Stimulated activated CD8-positive, alpha-beta memory T cell treated with anti-CD3 and anti-CD28 coated beads, Interleukin-2, amount 100 ng/mL, for 48 hours (primary cell): ENCODE data around the gene CAMK2B.

Experiments
- DNase-seq, 2 donors: peaks; one replicate each; pipeline ENCODE4 v3.0.0-alpha.2; 2020; ENCODE audit warnings: low read depth in 2 of 2

CAMK2B gene

DNA sequence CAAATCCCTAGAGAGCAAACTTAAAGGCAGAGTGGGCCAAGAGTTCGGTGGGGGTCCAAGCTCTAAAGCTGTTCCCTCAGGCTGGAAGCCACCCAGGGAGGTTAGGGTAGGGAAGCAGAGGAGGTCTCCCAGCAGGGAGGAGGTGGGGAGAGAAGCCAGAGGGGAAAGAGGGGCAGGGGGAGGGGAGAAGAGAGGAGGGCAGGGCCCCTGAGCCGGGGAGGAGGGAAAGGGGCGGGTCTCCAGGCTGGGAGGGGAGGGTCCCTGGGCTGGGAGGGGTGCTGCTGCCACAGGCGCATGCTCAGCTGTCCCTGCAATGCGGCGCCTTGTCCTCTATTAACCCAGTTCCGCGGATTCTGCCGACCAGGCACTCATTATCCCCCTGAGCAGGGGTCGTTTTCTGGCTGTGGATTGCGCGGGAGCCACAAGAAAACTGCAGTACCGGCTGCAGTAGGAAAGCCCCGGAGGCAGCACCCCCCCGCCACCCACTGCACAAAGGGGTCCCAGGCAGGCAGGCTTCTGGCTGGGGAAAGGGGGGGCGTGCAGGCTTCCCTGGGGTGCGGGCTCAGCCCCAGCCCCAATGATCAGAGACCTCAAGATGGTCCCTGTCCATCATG is 49.3 kb downstream of the CAMK2B start:
- no peak for DNase-seq

DNA sequence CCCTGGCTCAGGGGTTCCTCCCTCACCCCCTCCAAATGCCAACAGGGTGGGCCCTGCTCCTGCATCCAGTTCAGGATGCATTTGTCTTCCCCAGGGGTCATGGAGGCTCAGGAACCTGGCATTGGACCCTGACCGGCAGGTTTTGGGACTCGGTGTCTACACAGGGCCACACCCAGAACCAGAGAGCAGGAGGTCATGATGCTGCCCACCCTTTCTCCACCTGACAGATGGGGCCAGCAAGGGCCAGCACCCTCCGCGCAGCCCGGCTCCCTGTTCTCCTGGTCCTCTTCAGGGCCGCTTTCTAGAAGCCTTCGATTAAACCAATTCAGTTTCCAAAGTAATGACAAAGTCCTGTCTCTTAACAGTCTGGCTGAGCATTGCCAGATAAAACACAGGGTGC is 50.2 kb downstream of the CAMK2B start:
- DNase-seq: no peak

DNA sequence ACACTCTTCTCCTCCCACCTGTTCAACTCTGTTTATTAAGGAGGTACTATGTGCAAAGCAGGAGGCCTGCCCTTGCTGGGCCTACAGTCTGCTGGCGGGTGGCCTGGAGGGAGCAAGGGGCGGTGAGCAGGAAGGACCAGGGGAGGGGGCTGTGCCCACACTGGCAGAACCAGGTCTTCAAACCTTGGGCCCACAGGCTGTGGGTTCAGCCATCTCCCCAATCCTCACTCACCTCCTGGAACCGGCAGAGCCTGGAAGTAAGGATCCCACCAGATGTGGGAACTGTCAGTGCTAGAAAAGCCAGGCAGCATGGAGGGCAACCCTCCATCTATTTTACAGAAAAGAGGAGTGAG is 50.8 kb downstream of the CAMK2B start:
- no peak for DNase-seq

DNA sequence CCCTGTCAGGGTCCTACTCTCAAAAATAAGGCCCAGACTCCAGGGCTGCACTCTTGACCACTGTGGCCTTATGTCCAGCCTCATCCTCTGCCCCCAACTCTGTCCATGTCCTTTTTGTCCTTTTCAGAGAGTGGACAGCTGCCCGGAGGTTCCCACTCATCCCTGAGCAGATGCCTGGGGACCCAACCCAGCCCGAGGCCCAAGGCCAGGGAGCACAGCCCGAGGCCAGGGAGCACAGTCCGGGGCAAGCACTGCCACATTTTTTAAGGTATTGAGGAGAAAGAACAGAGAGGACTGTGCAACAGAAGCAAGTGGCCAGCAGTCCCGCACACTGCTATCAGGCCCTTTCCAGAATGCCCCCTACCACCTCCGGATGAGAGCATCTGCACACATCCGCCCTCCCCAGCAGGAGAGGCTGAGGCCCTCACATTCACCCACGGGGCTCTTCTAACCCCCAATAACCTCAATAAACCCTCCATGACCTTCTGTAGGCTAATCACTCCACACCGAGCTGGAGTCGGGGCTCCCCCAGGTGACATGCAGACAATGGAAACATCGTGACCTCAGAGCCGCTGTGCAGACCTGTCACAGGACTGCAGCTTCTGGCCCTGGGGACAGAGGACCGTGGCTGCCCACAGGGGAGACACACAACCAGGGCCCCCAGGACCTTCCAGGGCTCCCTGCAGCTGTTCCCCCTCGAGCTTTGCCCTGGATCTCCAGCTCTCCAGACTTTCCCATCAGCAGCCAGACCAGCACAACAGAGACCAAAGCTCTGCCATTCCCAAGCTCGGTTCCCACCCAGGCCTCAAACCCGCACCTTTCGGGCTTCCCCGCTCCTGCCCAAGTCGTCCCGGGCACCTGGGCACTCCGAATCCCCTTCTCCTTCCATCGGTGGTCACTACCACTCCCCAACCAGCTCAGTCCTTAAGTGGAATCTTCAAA is 51.4 kb downstream of the CAMK2B start:
- DNase-seq: no peak

GRCh38 chr7:44272981-44273380 is 52.4 kb downstream of the CAMK2B start:
- DNase-seq: no peak

GRCh38 chr7:44272456-44272855 is 52.9 kb downstream of the CAMK2B start:
- DNase-seq: no peak

DNA sequence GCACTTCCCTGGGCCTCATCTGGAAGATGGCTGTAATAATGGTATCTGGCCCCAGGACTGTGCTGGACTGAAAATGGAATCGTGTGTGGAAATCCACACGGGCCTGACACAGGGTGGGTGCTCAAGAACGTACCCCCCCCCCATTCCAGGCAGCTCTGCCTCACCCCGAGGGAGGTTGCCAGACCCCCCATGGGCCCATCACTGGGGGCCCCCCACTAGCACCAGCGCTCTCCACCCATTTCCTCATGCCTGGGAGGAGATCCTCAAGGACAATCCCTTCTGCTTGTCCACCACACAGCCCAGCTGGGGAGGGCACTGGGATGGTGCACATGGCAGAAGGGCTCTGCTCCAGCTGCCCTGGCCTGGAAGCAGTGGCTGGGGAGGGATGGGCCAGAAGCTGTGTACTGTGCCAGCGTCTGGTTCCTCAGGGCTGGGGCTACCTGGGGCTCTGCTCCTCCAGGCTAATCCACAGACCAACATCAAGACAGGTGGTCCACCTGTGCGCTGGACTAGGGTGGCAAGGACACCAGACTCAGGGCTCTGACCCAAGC is 55.4 kb downstream of the CAMK2B start:
- no peak for DNase-seq

DNA sequence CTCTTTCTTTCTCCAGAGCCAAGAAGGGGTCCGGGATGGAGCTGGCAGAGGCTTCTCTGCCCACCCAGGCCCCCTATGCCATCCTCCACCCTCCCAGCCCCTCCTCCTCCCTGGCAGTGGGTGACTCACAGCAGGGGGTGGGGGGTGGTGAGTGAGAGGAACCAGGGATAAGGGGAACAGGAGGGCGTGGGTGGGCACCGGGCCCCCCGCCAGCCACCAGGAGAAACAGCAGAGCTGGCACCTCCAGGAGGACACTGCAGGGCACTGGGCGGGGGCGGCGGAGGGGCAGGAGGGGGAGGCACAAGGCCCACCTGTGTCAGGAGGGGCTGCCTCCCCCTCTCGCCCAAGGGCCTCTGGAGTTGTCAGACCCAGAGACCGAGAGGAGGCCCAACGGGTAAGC is 56.0 kb downstream of the CAMK2B start:
- DNase-seq: no peak

DNA sequence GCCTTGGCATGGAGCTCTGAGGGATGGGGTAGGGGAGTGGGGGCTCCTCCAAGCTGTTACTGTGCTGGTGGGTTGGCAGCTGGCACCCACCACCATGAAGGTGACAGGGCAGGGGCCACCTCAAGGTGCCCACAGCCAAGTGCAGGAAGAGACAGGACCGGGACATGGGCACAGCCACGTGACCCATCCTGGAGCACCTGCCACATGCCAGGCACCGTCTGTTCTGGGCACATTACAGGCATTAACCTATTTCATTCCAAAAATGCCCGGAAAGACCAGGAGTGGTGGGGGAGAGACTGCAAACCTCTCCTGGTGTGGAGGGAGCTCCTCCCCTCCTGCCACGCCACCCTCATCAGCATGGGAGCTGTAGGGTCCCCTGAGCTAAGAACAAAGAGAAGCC is 56.7 kb downstream of the CAMK2B start:
- no peak for DNase-seq

GRCh38 chr7:44267719-44268421 is 57.5 kb downstream of the CAMK2B start:
- DNase-seq: no peak

- no peak for DNase-seq
Observed at GRCh38 chr7:44267178-44267577, 58.2 kb downstream of the CAMK2B start.

DNA sequence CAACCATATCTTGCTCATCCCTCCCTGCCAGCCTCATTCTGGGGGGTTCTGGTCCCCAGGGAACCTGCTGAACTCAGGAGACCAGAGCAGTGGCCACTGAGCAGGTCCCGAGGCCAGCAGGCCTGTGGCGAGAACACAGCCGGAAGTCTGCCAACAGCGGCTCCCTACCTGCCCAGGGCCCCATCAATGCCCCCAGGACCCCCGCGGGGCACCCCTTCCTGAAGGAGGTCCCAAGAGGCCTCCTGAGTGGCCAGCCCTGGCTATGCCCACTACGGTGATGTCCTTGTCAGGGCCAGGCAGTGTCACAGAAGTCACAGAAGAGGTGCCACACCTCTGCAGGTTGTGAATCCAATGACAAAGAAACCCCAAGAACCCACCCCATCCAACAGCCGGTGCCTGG is 58.9 kb downstream of the CAMK2B start:
- DNase-seq: no peak

DNA sequence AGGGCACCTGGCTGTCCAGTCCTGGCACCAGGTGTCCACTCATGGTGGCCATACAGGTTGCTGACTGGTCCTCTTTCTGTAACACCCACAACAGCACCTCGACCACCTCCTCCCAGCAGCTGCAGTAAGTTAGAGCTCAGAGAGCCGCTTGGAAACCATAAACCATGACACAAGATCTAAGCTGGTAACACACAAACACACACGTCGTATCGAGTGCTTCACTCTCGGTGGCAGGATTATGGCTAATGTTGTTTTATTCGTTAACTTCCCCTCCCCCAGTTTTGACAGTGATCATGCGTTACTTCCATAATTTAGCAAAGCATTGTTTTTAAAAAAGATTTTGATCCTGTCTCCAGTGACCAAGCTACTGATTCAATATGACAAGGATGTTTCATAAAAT is 59.7 kb downstream of the CAMK2B start:
- DNase-seq: no peak

- no peak for DNase-seq
Observed at GRCh38 chr7:44264221-44264931, 61.0 kb downstream of the CAMK2B start.

DNA sequence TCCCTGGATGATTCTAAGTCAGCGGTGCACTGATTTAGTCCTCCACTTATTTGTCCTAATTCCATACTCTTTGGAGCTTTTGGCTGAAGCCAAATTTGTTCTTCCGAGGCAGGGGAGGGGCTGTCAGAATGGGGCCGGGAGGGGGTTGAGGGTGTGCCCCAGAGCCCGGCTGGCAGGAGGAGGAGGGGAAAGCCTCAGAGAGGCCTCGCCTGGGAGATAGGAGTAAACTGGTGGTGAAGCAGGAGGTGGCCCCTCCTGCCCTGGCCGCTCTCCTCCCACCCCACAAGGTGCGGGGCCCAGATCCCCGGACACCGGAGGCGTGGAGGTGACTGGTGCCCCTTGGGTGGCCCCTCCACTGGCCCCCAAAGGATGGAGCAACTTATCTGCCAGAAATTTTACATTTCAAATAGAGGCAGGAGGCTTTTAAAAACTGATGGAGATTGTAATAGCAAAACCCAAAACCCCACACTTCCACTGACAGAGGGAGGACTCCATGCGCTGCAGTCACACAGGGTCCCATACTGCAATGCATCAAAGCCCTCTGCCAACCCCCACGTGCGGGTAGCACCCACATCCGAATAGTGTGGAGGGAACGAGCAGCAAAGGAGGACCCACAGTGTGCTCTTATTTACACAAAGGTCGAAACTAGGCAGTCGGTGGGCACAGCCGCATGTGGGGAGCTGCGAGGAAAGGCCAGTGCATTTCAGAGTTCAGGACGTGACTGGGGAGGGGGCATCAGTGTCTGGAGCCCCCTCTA is 61.9 kb downstream of the CAMK2B start:
- DNase-seq: no peak

- no peak for DNase-seq
Observed at GRCh38 chr7:44262031-44262430, 63.4 kb downstream of the CAMK2B start.

DNA sequence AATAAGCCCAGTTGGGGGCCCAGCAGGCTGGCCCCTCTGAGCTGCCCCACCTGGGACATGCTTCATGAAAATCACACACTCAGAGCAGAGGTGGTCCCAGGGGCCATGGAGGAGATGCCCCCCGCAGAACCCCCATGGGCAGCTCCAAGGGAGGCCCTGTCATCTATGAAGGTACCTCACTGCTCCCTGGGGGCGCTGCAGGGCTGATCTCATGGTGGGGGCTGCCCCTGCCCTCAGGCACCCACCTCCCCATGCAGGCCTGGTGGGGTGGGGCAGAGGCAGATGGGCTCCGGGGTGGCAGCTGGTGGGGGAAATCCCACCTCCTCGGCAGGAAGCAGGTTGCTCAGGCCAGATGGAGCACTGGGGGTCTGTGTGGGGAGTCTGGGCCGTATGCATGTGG is 64.2 kb downstream of the CAMK2B start:
- no peak for DNase-seq

- no peak for DNase-seq
Observed at GRCh38 chr7:44259547-44260457, 65.6 kb downstream of the CAMK2B start.

- DNase-seq: no peak
Observed at GRCh38 chr7:44258865-44259546, 66.4 kb downstream of the CAMK2B start.

- no peak for DNase-seq
Observed at GRCh38 chr7:44258423-44258760, 67.0 kb downstream of the CAMK2B start.
